Measurements from ENCODE around the gene CDR2.

GRCh38 chr16:22355487-22355908, 18.9 kb downstream of the CDR2 start:
- TF ChIP-seq POLR2A (conservative IDR thresholded peaks at IDR 0.05) = no peak
- no peak for TF ChIP-seq CTCF (IDR thresholded peaks at IDR 0.05 in 2 of 3, conservative IDR thresholded peaks at IDR 0.05 in 1 of 3; ENCODE audit: insufficient read depth in 2 of 3, low read depth in 1 of 3, low read length in 3 of 3)
- no peak for TF ChIP-seq HDGF (IDR thresholded peaks at IDR 0.05)
- no peak for TF ChIP-seq ZEB2 (IDR thresholded peaks at IDR 0.05)
- TF ChIP-seq E2F4 (CRISPR knock-in tag; IDR thresholded peaks at IDR 0.05; ENCODE audit: low read depth) = no peak
- TF ChIP-seq GABPA (tag; conservative IDR thresholded peaks at IDR 0.05; ENCODE audit: low read depth) = no peak
- no peak for TF ChIP-seq ARID4B (CRISPR knock-in tag; IDR thresholded peaks at IDR 0.05)
- TF ChIP-seq CHCHD3 (CRISPR knock-in tag; IDR thresholded peaks at IDR 0.05) = no peak
- TF ChIP-seq NFIC (IDR thresholded peaks at IDR 0.05) = no peak
- no peak for TF ChIP-seq RFX5 (IDR thresholded peaks at IDR 0.05; ENCODE audit: low read depth, low read length)
- TF ChIP-seq RAD21 (CRISPR knock-in tag; conservative IDR thresholded peaks at IDR 0.05 in 1 of 2, IDR thresholded peaks at IDR 0.05 in 1 of 2) = no peak
- no peak for TF ChIP-seq HDAC6 (IDR thresholded peaks at IDR 0.05; ENCODE audit: low read depth, low read length)
